ENCODE results near the gene RRAD.
A peak's percentile ranks its signal among the peaks of the same experiment; 100 is the strongest.

The RRAD gene

DNA sequence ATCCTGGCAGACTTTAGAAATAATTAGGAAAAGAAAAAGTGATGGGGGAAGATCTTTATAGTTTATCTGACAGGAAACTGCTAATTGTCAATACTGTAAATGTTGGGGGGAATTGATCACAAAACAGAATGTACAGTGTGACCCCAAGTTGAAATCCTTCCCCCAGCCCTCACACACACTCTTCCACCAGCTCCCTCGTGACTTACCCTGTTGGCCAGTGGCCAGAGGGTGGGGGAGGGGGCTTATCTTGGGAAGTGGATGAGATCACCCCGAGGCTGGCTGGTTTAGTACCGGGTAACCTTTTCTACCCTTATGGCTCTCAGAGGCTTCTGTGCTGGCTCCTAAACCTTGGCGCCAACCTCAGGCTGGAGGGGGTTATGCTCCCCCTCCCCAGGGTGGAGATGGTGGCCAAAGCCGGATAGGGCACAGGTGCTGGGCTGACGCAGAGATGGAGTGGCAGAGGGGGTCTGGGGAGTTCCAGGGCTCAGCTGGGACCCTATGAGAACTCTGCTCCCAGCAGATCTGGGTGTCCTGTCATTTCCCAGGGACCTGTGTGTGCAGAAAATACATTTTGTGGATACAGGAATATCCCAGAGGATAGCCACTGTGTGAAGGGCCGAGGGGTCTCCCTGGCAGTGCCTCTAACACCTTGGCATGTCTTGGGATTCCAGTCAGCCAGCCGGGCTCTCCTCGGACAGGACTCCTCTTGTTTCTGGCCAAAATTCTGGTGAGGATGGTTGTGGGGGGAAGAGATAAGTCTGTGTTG is 25.2 kb downstream of the RRAD start (continued):
- TF ChIP-seq ZNF544 (tag by site-specific recombination; IDR thresholded peaks at IDR 0.05) (no peak), ZSCAN16 (tag by site-specific recombination; IDR thresholded peaks at IDR 0.05) (no peak), ZBTB48 (tag by site-specific recombination; IDR thresholded peaks at IDR 0.05) (no peak; the same call in 1 of the 2 replicates), GLI2 (tag by site-specific recombination; IDR thresholded peaks at IDR 0.05; ENCODE audit: borderline replicate concordance, low read depth) (no peak), ZIC2 (tag by site-specific recombination; IDR thresholded peaks at IDR 0.05) (no peak), ZEB2 (tag by site-specific recombination; IDR thresholded peaks at IDR 0.05) (peak; percentile 76), REST (tag by site-specific recombination; IDR thresholded peaks at IDR 0.05) (no peak), ZBTB1 (tag by site-specific recombination; IDR thresholded peaks at IDR 0.05) (no peak), ZBTB20 (tag by site-specific recombination; IDR thresholded peaks at IDR 0.05) (peak; percentile 10; the same call in 1 of the 2 replicates), ZNF404 (tag by site-specific recombination; IDR thresholded peaks at IDR 0.05) (no peak), ZNF280C (tag by site-specific recombination; IDR thresholded peaks at IDR 0.05) (no peak), ZNF335 (tag by site-specific recombination; conservative IDR thresholded peaks at IDR 0.05) (peak; percentile 54), ZNF610 (tag by site-specific recombination; IDR thresholded peaks at IDR 0.05; ENCODE audit: borderline replicate concordance) (peak; percentile 52; the same call in 1 of the 2 replicates), ZFP3 (tag by site-specific recombination; IDR thresholded peaks at IDR 0.05; ENCODE audit: low read depth) (no peak), ZNF2 (tag by site-specific recombination; IDR thresholded peaks at IDR 0.05) (no peak), ZNF785 (tag by site-specific recombination; IDR thresholded peaks at IDR 0.05) (no peak), GFI1B (tag by site-specific recombination; IDR thresholded peaks at IDR 0.05) (no peak), KLF10 (tag by site-specific recombination; IDR thresholded peaks at IDR 0.05) (peak; percentile 42; the same call in 1 of the 2 replicates), ZBTB17 (tag by site-specific recombination; IDR thresholded peaks at IDR 0.05) (peak; percentile 26; the same call in 1 of the 2 replicates), ZNF529 (tag by site-specific recombination; IDR thresholded peaks at IDR 0.05; ENCODE audit: insufficient replicate concordance) (no peak), ZNF175 (tag by site-specific recombination; IDR thresholded peaks at IDR 0.05) (no peak), ZNF514 (tag by site-specific recombination; IDR thresholded peaks at IDR 0.05) (no peak)
- TF ChIP-seq, protein P1, sequence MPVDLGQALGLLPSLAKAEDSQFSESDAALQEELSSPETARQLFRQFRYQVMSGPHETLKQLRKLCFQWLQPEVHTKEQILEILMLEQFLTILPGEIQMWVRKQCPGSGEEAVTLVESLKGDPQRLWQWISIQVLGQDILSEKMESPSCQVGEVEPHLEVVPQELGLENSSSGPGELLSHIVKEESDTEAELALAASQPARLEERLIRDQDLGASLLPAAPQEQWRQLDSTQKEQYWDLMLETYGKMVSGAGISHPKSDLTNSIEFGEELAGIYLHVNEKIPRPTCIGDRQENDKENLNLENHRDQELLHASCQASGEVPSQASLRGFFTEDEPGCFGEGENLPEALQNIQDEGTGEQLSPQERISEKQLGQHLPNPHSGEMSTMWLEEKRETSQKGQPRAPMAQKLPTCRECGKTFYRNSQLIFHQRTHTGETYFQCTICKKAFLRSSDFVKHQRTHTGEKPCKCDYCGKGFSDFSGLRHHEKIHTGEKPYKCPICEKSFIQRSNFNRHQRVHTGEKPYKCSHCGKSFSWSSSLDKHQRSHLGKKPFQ (tag by site-specific recombination; IDR thresholded peaks at IDR 0.05): no peak
- TF ChIP-seq, protein P2, sequence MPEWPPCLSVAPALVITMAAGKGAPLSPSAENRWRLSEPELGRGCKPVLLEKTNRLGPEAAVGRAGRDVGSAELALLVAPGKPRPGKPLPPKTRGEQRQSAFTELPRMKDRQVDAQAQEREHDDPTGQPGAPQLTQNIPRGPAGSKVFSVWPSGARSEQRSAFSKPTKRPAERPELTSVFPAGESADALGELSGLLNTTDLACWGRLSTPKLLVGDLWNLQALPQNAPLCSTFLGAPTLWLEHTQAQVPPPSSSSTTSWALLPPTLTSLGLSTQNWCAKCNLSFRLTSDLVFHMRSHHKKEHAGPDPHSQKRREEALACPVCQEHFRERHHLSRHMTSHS (tag by site-specific recombination; IDR thresholded peaks at IDR 0.05): no peak
- TF ChIP-seq, protein P3, sequence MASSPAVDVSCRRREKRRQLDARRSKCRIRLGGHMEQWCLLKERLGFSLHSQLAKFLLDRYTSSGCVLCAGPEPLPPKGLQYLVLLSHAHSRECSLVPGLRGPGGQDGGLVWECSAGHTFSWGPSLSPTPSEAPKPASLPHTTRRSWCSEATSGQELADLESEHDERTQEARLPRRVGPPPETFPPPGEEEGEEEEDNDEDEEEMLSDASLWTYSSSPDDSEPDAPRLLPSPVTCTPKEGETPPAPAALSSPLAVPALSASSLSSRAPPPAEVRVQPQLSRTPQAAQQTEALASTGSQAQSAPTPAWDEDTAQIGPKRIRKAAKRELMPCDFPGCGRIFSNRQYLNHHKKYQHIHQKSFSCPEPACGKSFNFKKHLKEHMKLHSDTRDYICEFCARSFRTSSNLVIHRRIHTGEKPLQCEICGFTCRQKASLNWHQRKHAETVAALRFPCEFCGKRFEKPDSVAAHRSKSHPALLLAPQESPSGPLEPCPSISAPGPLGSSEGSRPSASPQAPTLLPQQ (tag by site-specific recombination; IDR thresholded peaks at IDR 0.05): peak; percentile 72
- TF ChIP-seq, protein P4, sequence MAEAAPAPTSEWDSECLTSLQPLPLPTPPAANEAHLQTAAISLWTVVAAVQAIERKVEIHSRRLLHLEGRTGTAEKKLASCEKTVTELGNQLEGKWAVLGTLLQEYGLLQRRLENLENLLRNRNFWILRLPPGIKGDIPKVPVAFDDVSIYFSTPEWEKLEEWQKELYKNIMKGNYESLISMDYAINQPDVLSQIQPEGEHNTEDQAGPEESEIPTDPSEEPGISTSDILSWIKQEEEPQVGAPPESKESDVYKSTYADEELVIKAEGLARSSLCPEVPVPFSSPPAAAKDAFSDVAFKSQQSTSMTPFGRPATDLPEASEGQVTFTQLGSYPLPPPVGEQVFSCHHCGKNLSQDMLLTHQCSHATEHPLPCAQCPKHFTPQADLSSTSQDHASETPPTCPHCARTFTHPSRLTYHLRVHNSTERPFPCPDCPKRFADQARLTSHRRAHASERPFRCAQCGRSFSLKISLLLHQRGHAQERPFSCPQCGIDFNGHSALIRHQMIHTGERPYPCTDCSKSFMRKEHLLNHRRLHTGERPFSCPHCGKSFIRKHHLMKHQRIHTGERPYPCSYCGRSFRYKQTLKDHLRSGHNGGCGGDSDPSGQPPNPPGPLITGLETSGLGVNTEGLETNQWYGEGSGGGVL (tag by site-specific recombination; IDR thresholded peaks at IDR 0.05): peak; percentile 91
- TF ChIP-seq, protein P5, sequence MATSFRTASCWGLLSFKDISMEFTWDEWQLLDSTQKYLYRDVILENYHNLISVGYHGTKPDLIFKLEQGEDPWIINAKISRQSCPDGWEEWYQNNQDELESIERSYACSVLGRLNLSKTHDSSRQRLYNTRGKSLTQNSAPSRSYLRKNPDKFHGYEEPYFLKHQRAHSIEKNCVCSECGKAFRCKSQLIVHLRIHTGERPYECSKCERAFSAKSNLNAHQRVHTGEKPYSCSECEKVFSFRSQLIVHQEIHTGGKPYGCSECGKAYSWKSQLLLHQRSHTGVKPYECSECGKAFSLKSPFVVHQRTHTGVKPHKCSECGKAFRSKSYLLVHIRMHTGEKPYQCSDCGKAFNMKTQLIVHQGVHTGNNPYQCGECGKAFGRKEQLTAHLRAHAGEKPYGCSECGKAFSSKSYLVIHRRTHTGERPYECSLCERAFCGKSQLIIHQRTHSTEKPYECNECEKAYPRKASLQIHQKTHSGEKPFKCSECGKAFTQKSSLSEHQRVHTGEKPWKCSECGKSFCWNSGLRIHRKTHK (tag by site-specific recombination; IDR thresholded peaks at IDR 0.05): no peak

All from HEK293 (cell line).